ENCODE data around the gene POU2F3.
"Not testable (repeated sequence)": the region's sequence is repeated elsewhere in the genome, so short reads cannot be mapped to it uniquely, and the experiment has no call there.

The POU2F3 gene

DNA sequence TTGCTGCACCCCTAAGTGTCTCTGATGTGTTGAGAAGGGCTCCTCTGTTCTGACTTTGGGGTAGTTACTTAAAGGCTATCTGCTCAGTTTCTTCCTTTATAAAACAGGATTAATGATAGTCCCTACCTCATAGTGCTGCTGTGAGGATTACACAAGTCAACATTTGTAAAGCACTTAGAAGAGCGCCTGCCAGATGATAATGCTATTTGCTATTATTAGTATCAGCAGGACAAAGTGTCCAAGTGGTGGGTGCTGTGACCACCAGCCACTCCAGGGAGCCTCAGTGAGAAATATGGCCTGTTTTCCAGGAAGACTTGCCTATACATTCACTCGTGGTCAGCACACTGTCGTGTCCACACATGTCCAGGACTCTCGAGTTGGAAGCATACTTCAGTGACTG, 16.2 kb downstream of the POU2F3 start:
- no peak for DNase-seq

DNA sequence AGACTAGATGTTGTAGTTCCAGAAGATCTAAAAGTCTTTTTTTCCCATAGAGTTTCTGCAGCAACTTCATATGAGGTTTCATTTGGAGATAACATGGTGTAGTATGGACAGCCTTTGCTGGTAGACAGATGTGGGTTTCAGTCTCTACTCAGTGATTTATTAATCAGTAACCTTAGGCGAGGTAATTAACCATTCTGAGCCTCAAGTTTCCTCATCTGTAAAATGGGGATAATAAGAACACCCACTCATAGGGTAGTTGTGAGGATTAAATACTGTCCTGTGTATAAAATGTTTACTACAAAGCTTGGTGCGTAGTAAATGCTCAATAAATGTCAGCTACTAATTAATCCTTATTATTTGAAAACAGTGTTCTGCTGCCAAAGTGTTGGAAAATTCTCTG, 16.8 kb downstream of the POU2F3 start:
- DNase-seq = no peak

DNA sequence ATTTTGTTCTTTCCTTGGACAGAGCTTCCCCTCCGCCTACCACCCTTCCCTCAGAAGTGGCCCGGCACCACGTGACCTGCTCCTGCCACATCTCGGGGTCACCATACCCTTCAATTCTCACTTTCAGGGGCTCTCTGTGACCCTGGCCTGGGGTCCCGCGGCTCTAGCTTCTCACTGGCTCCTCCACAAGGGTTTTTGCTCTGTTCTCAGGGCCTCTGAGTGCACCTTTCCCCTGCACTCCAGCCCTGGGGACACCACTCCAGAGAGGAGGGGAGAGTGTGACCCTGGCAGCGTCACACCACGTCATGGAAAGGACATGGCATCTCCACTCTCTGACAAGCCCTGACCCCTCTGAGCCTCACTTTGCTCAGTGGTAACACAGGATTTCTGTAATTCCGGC, 17.4 kb downstream of the POU2F3 start:
- DNase-seq = no peak

DNA sequence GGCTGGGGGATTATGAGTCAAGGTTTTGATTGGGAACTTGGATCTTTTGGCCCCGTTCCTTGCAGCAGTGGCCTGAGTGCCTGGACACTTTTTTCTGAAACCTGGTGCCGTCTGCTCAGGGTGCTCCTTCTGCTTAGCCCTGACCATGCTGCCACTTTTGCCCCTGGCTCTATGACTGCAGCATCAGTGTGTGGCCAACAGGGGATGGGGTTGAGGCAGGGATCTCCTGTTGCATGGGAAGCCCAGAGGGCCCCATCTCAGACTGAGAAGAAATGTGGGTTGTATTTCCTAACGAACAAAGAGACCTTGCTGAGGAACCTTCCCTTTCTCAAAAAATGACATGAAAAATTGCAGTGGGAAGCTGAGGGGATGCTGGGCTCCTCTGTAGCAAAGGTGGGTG, 18.7 kb downstream of the POU2F3 start:
- no peak for DNase-seq

DNA sequence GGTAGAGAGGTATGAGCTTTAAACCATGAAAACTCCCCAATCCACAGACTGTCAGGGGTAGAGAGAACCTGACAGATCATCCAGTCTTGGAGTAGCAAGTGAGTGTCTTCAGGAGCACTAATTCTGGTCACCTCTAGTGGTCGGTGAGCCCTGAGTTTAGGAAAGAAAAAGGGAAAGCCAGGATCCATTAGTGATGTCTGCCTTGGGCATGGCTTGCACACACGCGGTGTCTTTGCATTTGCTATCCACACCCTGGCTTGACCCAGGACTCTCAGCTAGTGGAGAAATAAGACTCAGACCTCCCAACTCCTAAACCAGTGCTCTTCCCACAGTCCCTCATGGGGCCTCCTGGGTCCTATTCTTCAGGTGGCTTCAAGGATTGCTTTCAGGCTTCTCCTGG, 19.3 kb downstream of the POU2F3 start:
- DNase-seq = no peak

DNA sequence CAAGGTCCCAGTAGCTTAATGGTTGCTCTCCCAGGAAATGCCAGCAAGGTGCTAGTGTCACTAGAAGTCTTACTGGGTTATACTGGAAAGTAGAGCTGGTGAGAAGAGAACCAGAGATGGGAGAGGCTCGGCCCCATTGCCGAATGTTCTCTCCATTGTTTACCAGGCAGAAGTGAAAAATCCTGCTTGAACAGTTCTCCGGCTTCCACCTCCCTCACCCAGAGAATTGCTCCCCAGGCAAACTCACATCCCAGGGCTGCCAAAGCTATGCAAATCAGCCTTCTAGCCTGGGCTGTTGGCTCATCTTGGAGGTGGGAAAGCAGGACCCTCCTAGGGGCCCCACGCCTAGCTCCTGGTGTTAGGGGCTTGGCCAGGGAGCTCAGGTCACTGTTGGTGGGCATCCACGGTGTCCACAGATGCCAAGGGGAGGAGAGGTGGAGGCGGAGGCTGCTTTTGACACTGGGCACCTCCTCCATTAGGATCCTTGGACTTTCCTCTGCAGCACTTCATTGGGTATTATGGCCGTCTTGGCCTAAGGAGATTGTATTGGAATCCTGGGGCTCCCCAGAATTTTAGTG, 20.1 kb downstream of the POU2F3 start:
- DNase-seq = no peak

DNA sequence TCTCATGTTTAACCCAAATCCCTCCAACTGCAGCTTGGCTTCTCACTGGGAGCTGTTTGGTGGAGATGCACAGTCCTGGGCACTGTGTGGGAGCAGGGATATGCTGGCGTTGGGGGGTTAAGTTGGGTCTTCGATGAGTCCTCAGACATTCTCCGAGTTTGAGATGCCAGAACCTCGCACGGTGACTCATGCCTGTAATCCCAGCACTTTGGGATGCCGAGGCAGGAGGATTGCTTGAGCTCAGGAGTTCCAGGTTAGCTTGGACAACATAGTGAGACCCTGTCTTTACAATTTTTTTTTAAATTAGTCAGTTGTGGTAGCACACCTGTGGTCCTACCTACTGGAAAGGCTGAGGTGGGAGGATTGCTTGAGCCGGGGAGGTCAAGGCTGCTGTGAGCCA, 20.7 kb downstream of the POU2F3 start:
- no peak for DNase-seq

DNA sequence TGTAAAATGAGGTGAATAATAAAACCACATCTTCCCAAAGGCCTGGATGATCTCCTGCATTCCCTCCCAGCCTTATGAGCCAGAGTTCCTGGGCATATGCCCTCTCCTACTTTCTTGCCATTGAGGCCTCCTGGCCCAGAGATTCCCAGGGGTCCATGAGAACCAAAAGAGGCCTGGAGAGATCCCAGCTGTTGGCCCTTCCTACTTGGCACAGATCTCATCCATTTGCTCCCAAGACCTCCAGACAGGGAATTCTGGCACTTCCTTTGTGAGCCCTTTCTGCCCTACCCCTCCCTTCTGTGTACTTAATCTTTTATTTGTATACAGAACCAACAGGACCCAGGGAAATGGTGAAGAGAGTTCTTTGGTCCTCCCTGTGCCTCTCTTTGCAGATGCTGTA, 21.4 kb downstream of the POU2F3 start:
- no peak for DNase-seq

DNA sequence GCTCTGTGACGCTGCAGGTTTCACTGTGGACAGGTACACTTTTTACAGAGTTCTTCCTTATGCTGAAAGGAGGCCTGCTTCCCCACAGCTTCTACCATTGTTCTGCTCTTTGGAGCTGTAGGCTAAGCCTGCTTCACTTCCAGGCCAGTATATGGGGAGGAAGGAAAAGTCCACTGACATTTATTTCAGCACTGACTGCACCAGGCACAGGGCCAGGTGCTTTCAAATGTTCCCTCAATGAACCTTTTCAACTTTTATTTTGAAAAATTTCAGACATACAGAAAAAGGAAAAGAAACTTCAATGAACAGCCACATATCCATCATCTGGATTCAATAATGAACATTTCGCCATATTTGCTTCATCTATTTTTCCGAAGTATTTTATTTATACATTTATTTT, 22.0 kb downstream of the POU2F3 start:
- DNase-seq = no peak

DNA sequence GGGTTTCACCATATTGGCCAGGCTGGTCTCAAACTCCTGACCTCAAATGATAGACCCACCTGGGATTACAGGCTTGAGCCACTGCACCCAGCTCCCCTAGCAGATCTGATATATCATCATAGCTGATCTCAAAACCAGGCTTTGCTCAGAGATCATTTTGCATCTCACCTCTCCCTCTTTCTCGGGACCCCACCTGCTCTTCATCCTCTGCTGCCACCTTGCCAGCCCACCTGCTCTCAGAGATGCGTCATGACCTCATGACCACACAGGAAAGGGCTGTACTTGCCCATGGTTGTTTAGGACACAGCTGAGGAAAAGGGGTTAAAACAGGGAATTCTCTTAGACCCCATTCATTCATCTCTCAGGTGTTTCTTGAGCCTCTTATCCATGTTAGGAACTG, 27.4 kb downstream of the POU2F3 start:
- no peak for DNase-seq

DNA sequence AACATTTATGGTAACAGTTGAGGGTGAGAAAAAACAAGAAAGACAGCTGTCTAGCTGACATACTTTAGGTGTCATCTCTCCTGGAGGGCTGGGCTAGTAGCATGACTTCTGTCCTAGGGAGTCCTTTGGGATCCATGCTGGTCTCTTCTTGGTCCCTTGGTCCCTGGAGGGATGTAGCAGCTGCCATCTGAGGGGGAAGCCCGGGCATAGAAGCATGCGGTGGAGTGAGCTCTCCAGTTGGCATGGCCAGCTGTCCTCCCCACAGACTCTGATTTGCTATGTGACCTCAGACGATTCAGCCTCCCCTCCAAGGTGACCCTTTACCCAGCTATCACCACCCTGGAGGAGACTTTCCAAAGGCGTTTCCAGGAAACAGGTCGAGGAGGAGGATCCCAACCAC, 28.7 kb downstream of the POU2F3 start:
- no peak for DNase-seq

DNA sequence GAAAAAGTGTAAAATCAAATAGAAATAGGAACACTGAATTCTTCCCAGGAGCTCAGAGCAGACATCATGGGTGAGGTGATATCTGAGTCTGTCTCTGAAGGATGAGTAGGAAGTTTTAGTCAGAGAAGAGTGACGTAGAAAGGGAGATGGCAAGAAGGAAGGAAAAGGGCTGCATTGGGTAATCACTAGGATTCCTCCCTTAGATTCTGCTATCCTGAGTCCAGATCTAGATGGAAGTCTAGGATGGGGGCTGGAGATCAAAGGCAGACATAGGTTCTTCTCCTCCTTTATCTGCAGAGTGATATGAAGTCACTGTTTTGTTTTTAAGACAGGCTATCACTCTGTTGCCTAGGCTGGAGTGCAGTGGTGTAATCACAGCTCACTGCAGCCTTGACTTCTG, 30.4 kb downstream of the POU2F3 start:
- no peak for DNase-seq

DNA sequence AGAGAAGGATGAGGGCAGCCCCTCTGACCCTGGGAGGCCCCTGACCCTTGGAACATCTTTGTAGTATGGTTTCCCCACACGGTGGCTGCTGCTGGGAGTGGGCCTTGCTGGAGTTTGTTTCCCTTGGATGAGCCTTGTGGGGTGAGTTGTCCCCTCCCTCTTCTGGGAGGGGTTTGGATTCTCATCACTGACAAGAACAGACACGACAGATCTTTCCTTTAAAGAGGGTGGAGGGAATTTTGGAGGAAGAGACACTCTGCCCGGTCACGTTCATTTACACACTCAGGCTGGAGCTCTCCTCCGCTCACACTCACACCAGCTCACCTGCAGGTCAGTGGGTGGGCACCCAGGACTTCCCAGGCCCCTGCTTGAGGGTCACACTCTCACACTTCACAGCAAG, 31.7 kb downstream of the POU2F3 start:
- no peak for DNase-seq

DNA sequence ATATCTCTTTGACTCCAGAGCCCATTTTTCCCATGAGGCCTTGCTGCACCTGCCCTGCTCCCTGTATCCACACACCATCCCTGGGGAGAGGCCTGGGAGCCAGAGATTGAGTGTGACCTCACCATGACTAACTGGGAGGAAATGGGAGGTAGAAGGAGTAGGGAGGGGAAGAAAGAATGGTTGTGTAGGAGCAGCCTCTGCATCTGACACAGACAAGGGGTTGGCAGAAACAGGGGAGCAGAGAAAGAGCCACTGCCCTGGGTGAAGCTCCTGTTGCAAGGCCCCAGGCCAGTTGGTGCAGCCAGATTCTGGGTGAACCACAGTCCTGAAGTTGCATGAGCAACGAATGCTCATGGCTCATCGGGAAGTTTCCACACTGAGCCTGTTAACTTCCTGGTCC, 32.4 kb downstream of the POU2F3 start:
- DNase-seq = no peak

DNA sequence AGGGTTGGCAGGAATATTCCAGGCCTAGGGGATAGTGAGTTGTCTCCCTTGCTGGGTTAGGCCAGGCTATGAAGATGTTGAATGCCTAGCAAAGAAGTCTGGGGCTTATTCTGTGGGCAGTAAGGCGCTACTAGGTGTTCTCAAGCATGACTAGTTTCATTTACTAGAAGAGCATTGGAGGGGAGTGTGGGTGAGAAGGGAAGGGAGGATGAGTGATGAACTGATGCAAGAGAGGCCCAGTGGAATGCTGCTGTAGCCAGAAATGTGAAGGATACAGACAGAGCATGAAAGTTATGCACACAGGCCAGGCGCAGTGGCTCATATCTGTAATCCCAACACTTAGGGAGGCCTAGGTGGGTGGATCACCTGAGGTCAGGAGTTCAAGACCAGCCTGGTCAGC, 33.5 kb downstream of the POU2F3 start:
- no peak for DNase-seq

DNA sequence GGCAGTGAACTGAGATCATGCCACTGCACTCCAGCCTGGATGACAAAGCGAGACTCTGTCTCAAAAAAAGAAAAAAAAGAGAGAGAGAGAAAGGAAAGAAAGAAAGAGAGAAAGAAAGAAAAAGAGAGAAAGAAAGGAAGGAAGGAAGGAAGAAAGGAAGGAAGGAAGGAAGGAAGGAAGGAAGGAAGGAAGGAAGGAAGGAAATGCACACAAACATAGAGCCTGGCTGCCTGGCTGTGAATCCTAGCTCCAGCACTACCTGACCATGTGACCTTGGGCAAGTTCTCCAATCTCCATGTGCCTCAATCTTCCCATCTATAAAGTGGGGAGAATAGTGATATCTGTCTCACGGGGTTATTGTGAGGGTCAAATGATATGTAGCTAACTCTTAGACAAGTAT, 34.0 kb downstream of the POU2F3 start:
- DNase-seq = not testable (repeated sequence)

DNA sequence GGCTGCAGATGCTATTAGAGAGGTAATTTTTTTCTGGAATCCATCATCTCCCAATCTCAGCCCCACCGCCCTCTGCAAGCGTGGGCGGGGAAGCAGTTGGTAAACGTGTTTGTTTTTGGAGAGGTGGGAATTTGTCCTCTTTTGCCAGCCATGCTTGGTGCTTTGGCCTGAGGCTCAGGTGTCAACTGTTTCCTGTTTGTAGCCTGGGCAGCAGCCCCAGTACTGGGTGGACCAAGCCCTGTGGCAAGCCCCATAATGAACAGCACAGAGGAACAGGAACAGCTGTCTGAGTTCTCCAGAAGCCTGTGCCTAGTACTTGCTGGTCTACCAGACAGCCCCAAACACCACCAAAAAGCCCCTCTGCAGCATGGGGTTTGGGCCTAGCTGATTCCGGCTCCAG, 39.6 kb downstream of the POU2F3 start:
- DNase-seq = no peak

DNA sequence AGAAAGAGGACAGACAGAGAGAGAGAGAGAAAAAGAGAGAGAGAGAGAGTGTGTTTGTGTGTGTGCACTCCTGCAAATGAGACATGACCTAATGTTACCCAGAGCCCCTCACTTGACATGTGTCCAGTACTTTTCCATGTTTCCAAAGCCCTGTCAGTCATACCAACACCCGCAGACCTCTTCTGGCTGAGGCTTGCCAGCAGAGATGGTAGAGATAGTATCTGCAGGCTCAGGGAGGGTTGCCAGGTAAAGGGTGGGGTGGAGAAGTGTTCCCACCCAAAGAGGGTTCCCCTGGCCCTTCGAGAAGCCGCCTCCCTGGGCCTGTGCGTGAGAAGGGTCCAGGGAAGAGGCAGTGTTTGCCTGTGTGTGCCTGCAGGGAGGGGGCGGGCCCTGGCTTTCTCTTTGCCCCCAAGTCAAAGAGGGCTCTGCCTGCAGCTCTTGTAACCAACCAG, 40.7 kb downstream of the POU2F3 start:
- no peak for DNase-seq

DNA sequence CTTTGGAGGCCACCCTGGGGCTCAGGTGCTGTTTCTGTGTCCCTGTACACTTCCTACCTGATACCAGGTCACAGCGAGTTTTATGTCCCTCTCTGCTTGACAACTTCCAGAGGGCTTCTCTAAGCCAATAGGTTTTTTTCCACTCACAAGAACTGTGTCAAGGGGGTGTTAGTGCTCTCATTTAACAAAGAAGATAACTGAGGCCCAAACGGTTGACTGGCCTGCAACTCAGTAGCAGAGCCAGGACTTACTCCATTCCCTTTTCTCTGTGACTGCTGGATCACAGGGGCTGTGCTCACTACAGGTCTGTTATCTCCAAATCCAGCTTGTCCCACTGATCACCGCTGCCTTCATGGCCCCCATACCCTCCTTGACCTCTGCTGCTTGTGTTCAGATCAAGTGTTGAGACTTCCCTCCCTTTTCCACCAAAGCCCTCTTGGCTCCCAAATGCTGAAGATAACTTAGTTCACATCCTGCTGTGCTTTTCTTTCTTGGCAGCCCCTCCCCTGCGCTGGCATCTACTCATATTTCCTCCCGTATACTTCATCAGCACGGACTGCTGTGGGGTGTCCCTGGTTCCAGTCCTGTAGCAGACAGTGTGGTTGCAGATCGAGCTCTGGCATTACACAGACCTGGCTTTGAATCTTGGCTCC, 41.3 kb downstream of the POU2F3 start:
- DNase-seq = no peak

DNA sequence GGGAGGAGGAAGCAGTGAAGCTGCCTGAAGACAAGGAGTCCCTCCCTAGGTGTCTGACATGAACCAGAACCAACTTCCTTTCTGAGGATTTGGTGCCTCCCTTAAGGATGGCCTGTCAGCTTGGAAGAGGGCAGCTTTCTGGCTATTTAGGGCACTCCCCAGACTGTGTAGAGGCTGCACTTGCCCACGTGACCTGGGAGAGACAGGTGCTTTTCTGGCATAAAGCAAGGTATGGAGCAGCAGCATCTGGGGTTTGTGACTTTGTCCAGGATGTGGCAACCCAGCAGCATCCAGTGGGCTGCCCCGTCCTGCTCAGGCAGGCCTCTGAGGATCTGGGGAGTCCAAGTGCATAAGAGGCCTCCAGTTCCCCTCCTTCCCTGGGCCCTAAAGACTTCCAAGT, 43.2 kb downstream of the POU2F3 start:
- DNase-seq = no peak

DNA sequence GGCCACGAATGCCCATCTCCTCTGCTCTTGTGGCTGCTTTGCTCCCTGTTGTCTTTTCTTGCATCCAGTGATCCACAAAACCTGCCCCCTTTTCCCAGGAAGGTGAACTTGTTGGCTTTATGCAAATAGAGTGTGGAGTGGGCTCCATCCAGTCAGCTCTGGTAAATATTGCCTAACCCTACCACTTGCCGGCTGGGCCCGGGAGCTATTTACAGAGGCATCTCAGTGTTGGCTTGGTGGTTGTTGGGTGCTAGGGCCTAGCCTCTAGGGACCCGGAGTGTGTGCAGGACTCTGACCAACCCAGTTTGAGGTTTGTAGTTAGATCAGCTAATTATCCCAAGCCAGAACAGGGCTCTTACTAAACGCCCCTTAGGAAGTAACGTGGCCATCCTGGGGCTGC, 44.3 kb downstream of the POU2F3 start:
- no peak for DNase-seq

DNA sequence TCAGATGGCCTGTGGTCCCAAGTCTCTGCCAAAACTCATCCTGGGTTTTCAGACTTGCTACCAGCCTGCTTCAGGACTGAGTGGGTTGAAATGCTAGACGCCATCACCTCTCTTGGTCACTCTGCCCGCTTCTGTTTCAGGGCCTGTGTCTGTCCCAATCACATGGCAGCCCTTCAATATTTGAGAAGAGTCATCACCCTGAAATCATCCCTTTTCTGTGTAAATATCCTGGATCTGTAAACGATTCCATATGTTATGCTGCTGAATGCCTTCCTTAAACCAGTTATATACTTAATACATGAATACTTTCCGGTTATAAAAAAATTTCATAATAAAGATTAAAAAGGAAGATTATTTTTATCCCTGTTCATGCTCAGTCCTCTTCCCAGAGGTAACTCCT, 45.3 kb downstream of the POU2F3 start:
- DNase-seq = no peak

DNA sequence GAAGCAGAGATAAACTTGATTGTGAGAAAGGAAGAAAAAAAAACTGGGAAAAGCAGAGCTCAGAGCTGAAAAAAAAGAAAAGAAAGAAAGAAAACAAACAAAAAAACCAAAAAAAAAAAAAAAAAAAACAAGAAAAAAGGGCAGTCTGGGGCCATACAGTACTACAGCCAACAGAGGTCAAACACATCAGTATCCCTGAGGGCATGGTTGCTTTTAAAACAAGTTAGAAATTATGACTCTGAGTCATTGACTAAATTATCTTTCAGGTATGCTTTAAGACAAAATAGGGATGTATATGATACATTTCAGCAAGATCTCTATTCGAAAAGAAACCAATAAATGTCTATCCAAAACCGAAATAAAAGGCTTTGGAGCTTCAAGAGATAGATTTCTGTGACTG, 48.1 kb downstream of the POU2F3 start:
- no peak for DNase-seq

DNA sequence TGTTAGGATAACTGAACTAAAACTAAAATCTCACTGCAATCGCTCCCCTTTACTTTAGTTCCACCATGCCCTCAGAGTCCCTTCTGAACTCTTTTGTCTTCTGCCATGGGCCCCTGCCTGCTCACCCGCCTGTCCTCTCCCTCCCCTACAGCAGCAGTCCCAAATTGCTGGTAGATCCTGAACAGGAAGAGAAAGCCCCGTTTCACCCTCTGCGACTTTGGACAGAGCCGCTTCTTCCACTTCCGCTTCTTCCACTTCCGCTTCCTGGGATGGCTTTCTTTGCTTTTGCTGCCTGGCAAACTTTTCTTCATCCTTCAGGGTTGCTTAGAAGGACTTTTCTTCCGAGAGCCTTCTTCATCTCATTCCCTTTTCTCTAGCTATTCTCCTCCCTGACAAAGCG, 49.5 kb downstream of the POU2F3 start:
- DNase-seq = no peak

DNA sequence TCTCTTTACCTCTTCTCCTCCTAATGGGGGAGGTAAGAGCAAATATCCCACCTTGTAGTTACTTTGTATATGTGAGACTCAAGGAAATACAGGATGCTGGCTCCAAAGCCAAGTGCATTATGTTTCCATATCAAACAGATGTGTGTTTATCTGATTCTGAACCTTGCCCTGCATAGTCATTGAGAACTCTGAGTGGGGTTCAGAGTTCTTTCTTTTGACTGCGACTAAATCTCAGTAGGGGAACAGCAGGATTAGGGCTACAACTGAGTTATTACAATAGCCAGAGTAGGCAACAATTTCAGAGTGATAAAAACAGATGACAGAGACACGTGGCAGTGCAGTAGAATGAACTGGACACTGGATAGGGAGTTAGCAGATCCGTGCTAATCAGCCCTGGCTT, 51.0 kb downstream of the POU2F3 start:
- no peak for DNase-seq
